Fibroblast of pulmonary artery (primary cell): ENCODE results near the gene HES6.
A peak's percentile ranks its signal among the peaks of the same experiment; 100 is the strongest.

ENCODE experiments used
- DNase-seq: peaks from one replicate; pipeline ENCODE4 v3.0.0-alpha.2; 2010; ENCODE audit warnings: low read depth
- H3K4me3 ChIP-seq: replicated peaks from 2 replicates; pipeline ENCODE4 v1.5.1; 2011; ENCODE audit warnings: low read depth, mild to moderate bottlenecking, control low read depth, low read length, moderate library complexity
- TF ChIP-seq, protein P1 (sequence below): IDR thresholded peaks from 2 replicates; pipeline ENCODE4 v1.5.1; 2011; ENCODE audit warnings: mild to moderate bottlenecking, control low read depth, low read length, inconsistent platforms; ENCODE audit errors: missing control alignments

The HES6 gene

DNA sequence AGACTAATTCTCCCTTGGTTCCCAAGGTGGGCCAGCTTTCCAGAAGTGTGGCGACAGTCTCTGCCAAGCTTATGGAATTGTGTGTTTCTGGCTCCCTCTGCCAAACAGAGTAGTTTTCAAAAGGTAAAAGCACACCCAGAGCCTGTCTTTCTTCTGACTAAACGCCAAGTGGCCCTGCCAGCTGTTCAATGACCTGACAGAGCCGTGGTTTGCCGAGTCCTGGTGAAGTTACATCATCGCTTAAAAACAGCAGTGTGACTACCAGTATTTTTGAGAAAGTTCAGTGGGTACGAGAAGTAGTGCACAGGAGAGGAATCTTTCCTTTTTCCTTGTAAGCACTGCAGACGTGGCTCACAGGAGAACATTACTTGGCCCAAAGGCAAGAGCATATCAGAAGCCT is 46.7 kb upstream of the HES6 start:
- no peak overlapping the region for H3K4me3 ChIP-seq
- TF ChIP-seq, protein P1, sequence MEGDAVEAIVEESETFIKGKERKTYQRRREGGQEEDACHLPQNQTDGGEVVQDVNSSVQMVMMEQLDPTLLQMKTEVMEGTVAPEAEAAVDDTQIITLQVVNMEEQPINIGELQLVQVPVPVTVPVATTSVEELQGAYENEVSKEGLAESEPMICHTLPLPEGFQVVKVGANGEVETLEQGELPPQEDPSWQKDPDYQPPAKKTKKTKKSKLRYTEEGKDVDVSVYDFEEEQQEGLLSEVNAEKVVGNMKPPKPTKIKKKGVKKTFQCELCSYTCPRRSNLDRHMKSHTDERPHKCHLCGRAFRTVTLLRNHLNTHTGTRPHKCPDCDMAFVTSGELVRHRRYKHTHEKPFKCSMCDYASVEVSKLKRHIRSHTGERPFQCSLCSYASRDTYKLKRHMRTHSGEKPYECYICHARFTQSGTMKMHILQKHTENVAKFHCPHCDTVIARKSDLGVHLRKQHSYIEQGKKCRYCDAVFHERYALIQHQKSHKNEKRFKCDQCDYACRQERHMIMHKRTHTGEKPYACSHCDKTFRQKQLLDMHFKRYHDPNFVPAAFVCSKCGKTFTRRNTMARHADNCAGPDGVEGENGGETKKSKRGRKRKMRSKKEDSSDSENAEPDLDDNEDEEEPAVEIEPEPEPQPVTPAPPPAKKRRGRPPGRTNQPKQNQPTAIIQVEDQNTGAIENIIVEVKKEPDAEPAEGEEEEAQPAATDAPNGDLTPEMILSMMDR, result no peak
- DNase-seq, result peak; percentile 76

GRCh38 chr2:238286095-238286494 is 46.3 kb upstream of the HES6 start:
- DNase-seq, result no peak
- no peak overlapping the region for H3K4me3 ChIP-seq
- TF ChIP-seq, protein P1, result no peak

DNA sequence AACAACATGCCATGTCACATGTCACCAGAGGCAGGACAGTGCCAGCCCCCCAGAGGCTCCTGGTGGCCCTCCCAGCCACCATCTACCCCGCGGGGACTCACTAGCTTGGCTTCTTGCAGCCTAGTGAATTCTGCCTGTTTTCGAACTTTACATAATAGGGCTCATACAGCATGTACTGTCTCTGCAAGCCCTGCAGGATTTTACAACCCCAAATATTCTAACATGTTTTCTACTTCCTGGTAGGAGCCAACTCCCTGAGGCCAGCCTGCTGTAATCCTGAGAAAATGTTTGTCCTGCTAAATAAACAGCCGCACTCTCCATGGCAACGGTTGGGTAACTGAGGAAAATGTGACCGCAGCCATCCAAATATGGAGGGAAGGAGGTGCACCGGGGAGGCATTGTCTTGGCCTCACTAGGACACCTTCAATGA is 45.8 kb upstream of the HES6 start:
- no peak overlapping the region for H3K4me3 ChIP-seq
- TF ChIP-seq, protein P1, result no peak
- peak; percentile 93 for DNase-seq

DNA sequence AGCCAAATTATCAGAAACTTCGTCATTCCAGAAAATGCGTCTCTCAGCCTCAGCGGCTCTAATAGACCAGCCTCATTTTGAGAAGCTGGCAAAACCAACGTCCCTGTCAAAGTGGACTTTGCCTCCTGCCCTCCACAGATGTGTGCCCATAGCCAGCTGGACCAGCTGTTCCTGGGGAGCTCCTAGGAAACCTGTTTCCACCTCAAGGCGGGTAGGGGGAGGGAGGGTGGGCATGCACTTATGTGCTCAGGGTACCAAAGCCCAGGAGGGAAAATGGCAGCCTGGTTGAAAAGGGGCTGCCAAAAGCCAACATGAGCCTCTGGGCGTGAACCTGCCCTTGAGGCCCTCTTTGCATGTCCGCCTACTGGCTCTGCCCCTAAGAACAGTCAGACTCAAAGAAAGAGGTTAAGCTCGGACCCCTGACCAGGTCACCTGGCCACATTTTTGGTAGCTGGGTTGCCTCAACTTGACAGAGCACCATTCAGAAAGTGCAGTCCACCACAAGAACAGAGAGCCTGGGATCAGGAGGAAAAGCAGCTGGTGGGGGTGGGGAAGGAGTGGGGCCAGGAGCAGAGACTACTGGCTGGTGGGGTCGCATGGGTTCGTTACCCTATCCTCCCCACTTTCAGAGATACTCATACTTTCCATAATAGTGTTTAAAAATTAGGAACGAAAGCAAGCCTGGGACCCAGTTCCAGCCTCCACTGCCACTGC is 45.1 kb upstream of the HES6 start:
- TF ChIP-seq, protein P1, result no peak
- H3K4me3 ChIP-seq, result no peak overlapping the region

DNA sequence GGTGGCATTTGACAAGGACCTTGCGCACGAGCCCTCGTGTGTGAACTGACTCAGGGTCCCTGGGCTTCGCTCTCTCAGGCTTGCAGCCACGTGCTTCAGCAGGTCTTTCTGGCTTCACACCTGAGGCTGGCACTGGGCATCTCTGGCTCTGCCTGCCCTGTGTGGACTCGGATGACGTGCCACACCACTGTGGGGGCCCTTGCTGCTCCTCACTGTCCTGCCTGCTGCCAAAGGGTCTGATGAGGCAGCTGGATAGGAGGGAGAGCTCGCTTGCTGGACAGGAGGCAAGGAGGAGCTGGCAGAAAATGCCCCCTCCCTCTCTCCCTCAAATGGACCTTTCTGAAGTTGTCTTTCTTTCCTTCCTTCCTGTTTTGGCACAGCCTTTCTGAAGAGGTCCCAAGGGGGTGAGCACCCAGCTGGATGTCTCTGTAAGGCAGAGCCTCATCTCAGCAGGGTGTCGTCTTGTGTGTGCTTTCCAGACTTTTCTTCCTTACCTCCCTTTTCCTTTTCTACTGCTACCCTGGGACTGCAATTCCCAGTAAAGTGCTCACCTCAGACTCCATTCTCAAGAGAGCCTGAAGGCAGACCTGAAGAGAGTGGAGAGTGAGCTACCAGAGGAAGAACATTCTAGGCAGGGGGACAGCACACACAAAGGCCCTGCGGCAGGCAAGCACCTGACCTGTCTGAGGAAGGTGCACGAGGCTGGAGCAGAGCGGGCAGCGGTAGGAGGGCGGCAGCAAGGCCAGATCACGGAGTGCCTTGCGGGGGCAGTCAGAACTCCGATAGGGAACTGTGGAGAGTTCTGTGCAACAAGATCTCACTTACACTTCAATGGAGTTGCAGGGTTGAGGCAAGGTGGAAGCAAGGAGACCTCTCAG is 43.3 kb upstream of the HES6 start:
- TF ChIP-seq, protein P1, result no peak
- DNase-seq, result no peak
- H3K4me3 ChIP-seq, result no peak overlapping the region

More for the DNA sequence above, 45.1 kb upstream of the HES6 start:
- DNase-seq, result no peak

GRCh38 chr2:238281826-238282480 is 42.1 kb upstream of the HES6 start:
- TF ChIP-seq, protein P1, result no peak
- H3K4me3 ChIP-seq, result no peak overlapping the region
- DNase-seq, result no peak
